ENCODE data around the gene RSPH1.

- no peak for TF ChIP-seq POLR2A (IDR thresholded peaks at IDR 0.05; ENCODE audit: low read length)
- TF ChIP-seq GATA1 (IDR thresholded peaks at IDR 0.05; ENCODE audit: low read depth, low read length), result no peak
These were observed 36.6 kb upstream of the RSPH1 start for GRCh38 chr21:42532466-42533181.

All from erythroblast (primary cell).